K562 (cell line): ENCODE results near the gene ARHGAP42. TPM values are rescaled to one million over a fixed set of nuclear protein-coding genes. Genes with fewer than 3 reads are reported as not detected.

Source experiments
- ATAC-seq: fragments of 200-7000 bp; cut with Tn5 transposase; 3 replicates; pipeline ENCODE4 v1.9.1; 2020; ENCODE audit warnings: moderate library complexity
- BruUV-seq: library from RNA; stranded (reverse); fragments of 400-500 nt; replicated peaks from 2 replicates; lab custom pipeline; 2021; lab: Mats Ljungman, UMichigan
- CTCF ChIA-PET: fragments of 300-600 bp; formaldehyde crosslinking; extraction: SDS; loops from one replicate; lab custom pipeline; 2021; ENCODE audit warnings: low intra/inter-chr PET ratio; lab: Yijun Ruan, JAX
- POLR2A ChIA-PET: fragments of 300-600, 350-650 bp; sonication (Branson Sonifier 250); formaldehyde crosslinking; extraction: SDS; loops from one replicate; lab custom pipeline; 2021; ENCODE audit warnings: antibody characterized with exemption, inconsistent platforms; lab: Yijun Ruan, JAX
- DNase-seq, 4 experiments: peaks; one replicate each; pipeline versions ENCODE4 v3.0.0 to v3.0.0-alpha.2; 2011 to 2018; ENCODE audit warnings: low spot score in 3 of 4, mixed read lengths in 3 of 4; ENCODE audit errors: extremely low read depth in 1 of 4
- FAIRE-seq: peaks from 2 replicates; lab custom pipeline; 2011; peaks lifted over from hg19 to GRCh38; lab: Jason Lieb, UNC
- H2AFZ ChIP-seq: 2 replicates; pipeline ENCODE4 v1.6.0; 2011; ENCODE audit warnings: low read depth, low read length, control low read depth, inconsistent platforms
- H3K27ac ChIP-seq: fragments of 200-600 bp; 3 replicates; pipeline ENCODE4 v1.8.0; 2011; ENCODE audit warnings: low read depth, mild to moderate bottlenecking, control low read depth, inconsistent platforms, low read length, moderate library complexity, mixed read lengths; ENCODE audit errors: extremely low read depth
- H3K27me3 ChIP-seq, 2 experiments: fragments of 300-600 bp in 1 of 2; 2 replicates in 1 of 2; 3 replicates in 1 of 2; pipeline versions ENCODE4 v1.6.0 to v1.8.0; 2011; ENCODE audit warnings: inconsistent platforms in 2 of 2, low read length in 2 of 2, mild to moderate bottlenecking in 1 of 2, mixed read lengths in 1 of 2, moderate library complexity in 1 of 2; ENCODE audit not compliant: control insufficient read depth in 2 of 2, insufficient read depth in 2 of 2
- H3K36me3 ChIP-seq: fragments of 300-600 bp; 3 replicates; pipeline ENCODE4 v1.8.0; 2011; ENCODE audit warnings: mild to moderate bottlenecking, low read length, inconsistent platforms; ENCODE audit not compliant: control insufficient read depth, insufficient read depth
- H3K4me1 ChIP-seq, 2 experiments: fragments of 200-600 bp in 1 of 2; replicated peaks in 1 of 2; 2 replicates in 1 of 2; 3 replicates in 1 of 2; pipeline versions ENCODE4 v1.5.1 to v1.8.0; 2011; ENCODE audit warnings: inconsistent platforms in 2 of 2, low read length in 2 of 2, mild to moderate bottlenecking in 1 of 2, mixed read lengths in 1 of 2, moderate library complexity in 1 of 2; ENCODE audit not compliant: control insufficient read depth in 2 of 2, insufficient read depth in 2 of 2
- H3K4me2 ChIP-seq: 2 replicates; pipeline ENCODE4 v1.6.1; 2011; ENCODE audit warnings: low read length, control low read depth, inconsistent platforms, mixed read lengths; ENCODE audit not compliant: insufficient read depth
- H3K4me3 ChIP-seq: fragments of 200-600 bp; sonication (generic), shearing (Covaris generic); 2 replicates; pipeline ENCODE4 v1.5.1; 2016; ENCODE audit warnings: control low read depth, inconsistent platforms
- H3K79me2 ChIP-seq: fragments of 200-600 bp; 3 replicates; pipeline ENCODE4 v1.8.0; 2011; ENCODE audit warnings: low read length, inconsistent platforms; ENCODE audit not compliant: control insufficient read depth, insufficient read depth
- H3K9ac ChIP-seq, 2 experiments: 2 replicates each; pipeline versions ENCODE4 v1.6.0 to v1.6.1; 2011; ENCODE audit warnings: low read depth in 2 of 2, low read length in 2 of 2, control low read depth in 1 of 2, inconsistent platforms in 1 of 2, mild to moderate bottlenecking in 1 of 2, mixed read lengths in 1 of 2; ENCODE audit not compliant: insufficient read depth in 1 of 2
- H3K9me1 ChIP-seq: one replicate; pipeline ENCODE4 v1.6.0; 2011; ENCODE audit warnings: inconsistent platforms, mild to moderate bottlenecking, low read length, moderate library complexity; ENCODE audit not compliant: control insufficient read depth, insufficient read depth
- H3K9me3 ChIP-seq: replicated peaks from 2 replicates; pipeline ENCODE4 v1.5.1; 2011; ENCODE audit warnings: low read depth, low read length, inconsistent platforms; ENCODE audit not compliant: control insufficient read depth, insufficient read depth
- H4K20me1 ChIP-seq: replicated peaks from 2 replicates; pipeline ENCODE4 v1.6.1; 2011; ENCODE audit warnings: low read length, inconsistent platforms, mixed read lengths; ENCODE audit not compliant: control insufficient read depth, insufficient read depth
- C11orf30 ChIP-seq: fragments of 450-650 bp; IDR thresholded peaks from 2 replicates; pipeline ENCODE4 v1.6.1; 2016; ENCODE audit warnings: low read depth, mild to moderate bottlenecking
- CBX5 ChIP-seq: IDR thresholded peaks from 2 replicates; pipeline ENCODE4 v1.6.1; 2014; ENCODE audit warnings: low read depth, borderline replicate concordance
- EGR1 ChIP-seq: fragments of 450-650 bp; conservative IDR thresholded peaks from 2 replicates; pipeline ENCODE4 v1.6.1; 2017; ENCODE audit warnings: mild to moderate bottlenecking
- MAFF ChIP-seq: IDR thresholded peaks from 2 replicates; pipeline ENCODE4 v1.6.1; 2012; ENCODE audit warnings: low read length, improper control_type of control experiment
- MAFG ChIP-seq: fragments of 450-650 bp; conservative IDR thresholded peaks from 2 replicates; pipeline ENCODE4 v1.6.1; 2016; ENCODE audit warnings: missing genetic modification characterization, missing compliant biosample characterization
- MAFK ChIP-seq: IDR thresholded peaks from 2 replicates; pipeline ENCODE4 v1.6.1; 2011; ENCODE audit warnings: low read length, improper control_type of control experiment
- SMAD4 ChIP-seq: fragments of 250-450 bp; sonication (Bioruptor Pico); conservative IDR thresholded peaks from 2 replicates; pipeline ENCODE4 v1.8.0; 2021; ENCODE audit warnings: inconsistent platforms, mild to moderate bottlenecking, moderate library complexity
- STAT5B ChIP-seq: fragments of 250-450 bp; sonication (Bioruptor Pico); IDR thresholded peaks from 2 replicates; pipeline ENCODE4 v1.8.0; 2021; ENCODE audit warnings: mild to moderate bottlenecking, inconsistent platforms
- ZNF316 ChIP-seq: fragments of 450-650 bp; IDR thresholded peaks from 2 replicates; pipeline ENCODE4 v1.6.1; 2016
- ZNF644 ChIP-seq: fragments of 200-800 bp; sonication (Bioruptor generic); IDR thresholded peaks from 2 replicates; pipeline ENCODE4 v1.6.1; 2016; ENCODE audit warnings: low read depth, missing genetic modification characterization, missing compliant biosample characterization
- WGBS: fragments of 100-300 bp; shearing (Covaris generic); methylation state at CpG from one replicate; pipeline ENCODE4 v1.1.6; 2016; ENCODE audit warnings: low coverage, mixed read lengths; ENCODE audit not compliant: insufficient coverage; ENCODE audit errors: missing lambda C conversion rate; 5-methylcytosine and 5-hydroxymethylcytosine counted together
- in situ Hi-C: fragments of 300-500 bp; cut with MboI; formaldehyde crosslinking; loops from 4 replicates; pipeline ENCODE4 v1.15.0; 2018; ENCODE audit warnings: inconsistent platforms, mixed read lengths
- intact Hi-C: fragments of 100-400 bp; cut with micrococcal nuclease; formaldehyde crosslinking; loops from 2 replicates; pipeline ENCODE4 v1.14.2; 2022
- polyA plus RNA-seq, 8 experiments: library from polyadenylated mRNA; depleted of rRNA in 4 of 8; stranded (reverse) in 5 of 8; unstranded in 3 of 8; fragments of >200 nt; fragmentation: Nextera tagmentation in 2 of 8; fragmentation: Illumina TruSeq in 1 of 8; extraction: Ambion mirVana in 2 of 8; extraction: Trizol in 1 of 8; gene quantifications; 2 replicates each; pipeline versions ENCODE4 v1.2.1 to v1.2.3, GENCODE V29; 2011 to 2014; ENCODE audit warnings: inconsistent platforms in 1 of 8, missing spikeins in 1 of 8
- total RNA-seq, 7 experiments: library from RNA; depleted of rRNA in 6 of 7; stranded (reverse); fragments of >200 nt in 6 of 7; fragmentation: Illumina TruSeq in 2 of 7; extraction: Trizol in 2 of 7; gene quantifications; 2 replicates each; pipeline versions ENCODE4 v1.2.1 to v1.2.3, GENCODE V29; 2011 to 2021; ENCODE audit warnings: low replicate concordance in 1 of 7

Gene ARHGAP42
- total and polyA plus RNA-seq, 9 of the 15 experiments (the other 6 are each of a cell fraction or from before 2014, with no cell fraction given): 0.95 to 6.1 (median 2.4) TPM

DNA sequence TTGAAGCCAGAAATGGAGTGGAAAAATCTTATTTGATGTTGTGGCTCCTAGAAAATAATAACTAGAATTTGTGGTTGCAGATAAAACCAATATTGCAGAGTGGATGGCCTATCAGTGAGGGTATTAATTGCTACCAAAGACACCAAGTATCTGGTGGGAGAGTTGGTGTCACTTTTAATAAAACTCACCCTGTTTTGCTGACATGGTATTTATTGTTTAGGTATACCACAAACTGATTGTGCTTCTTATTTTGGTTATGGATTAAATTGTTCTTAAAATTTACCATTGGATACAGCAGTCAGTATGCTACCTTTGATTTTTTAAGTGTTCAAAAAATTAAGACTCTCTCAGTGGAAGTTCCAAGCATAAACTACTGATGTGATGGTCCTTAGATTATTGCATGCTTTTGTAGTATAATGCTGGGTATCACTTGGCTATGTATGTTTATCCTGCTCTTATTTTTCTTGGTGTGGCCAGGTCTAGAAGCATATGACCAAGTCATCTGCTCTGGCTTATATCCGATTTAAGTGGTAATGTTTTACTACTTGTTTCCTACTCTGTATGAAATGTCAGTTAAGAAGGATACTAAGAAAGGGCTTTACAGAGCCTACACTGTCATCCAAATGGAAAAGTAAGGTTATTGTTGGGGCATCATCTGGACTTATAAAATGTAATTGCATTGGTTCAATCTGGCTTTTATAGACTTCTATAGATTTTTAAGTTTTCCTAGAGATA is 101.6 kb downstream of the ARHGAP42 start:
- 33% methylated on average over 1 of the region's 1 CpG for WGBS
- Histone ChIP-seq H3K36me3 (no peaks in the 10 kb centered on the region), H3K79me2 (no peaks in the 10 kb centered on the region), H3K27ac (no peak overlapping the region), H4K20me1 (no peaks in the 10 kb centered on the region), H3K9me3 (no peaks in the 10 kb centered on the region), H3K9me1 (no peaks in the 10 kb centered on the region), H3K4me3 (no peak overlapping the region), H3K4me1 (peaks cover 0 to 8% of the 10 kb centered on the region in 2 experiments; a peak in 2 of 5 replicates), H2AFZ (no peak overlapping the region; the same call in 1 of the 2 replicates), H3K27me3 (no peaks in the 10 kb centered on the region), H3K4me2 (no peak overlapping the region), H3K9ac (no peak overlapping the region)
- in situ Hi-C loops (no loop called here), intact Hi-C loops (no loop called here)
- peak; percentile 28; the same call in 1 of the 2 replicates for TF ChIP-seq MAFG
- TF ChIP-seq MAFK: peak; percentile 59
- no peak for TF ChIP-seq ZNF644 (tag)
- peak; percentile 80 for TF ChIP-seq ZNF316
- peak; percentile 53; the same call in 1 of the 2 replicates for TF ChIP-seq C11orf30
- TF ChIP-seq MAFF: peak; percentile 73
- TF ChIP-seq STAT5B (CRISPR knock-in tag): no peak
- TF ChIP-seq EGR1: no peak
- no peak for TF ChIP-seq CBX5
- no peak for TF ChIP-seq SMAD4 (CRISPR knock-in tag)
- DNase-seq (no peak), FAIRE-seq (no peak), ATAC-seq (no peak)
- CTCF ChIA-PET: no interaction called here
- no TSS peak for BruUV-seq
- POLR2A ChIA-PET: no interaction called here
